ENCODE results near the gene ZFY.

GRCh38 chrY:2913066-2913815, 21.9 kb upstream of the ZFY start:
- no peak for TF ChIP-seq POLR2A (IDR thresholded peaks at IDR 0.05; ENCODE audit: low read length)
- no peak for TF ChIP-seq GATA1 (IDR thresholded peaks at IDR 0.05; ENCODE audit: low read depth, low read length)
